LNCaP clone FGC (cell line): Measurements from ENCODE around the gene VAV2.
"Not testable (repeated sequence)": the region's sequence is repeated elsewhere in the genome, so short reads cannot be mapped to it uniquely, and the experiment has no call there.

Experiments
- DNase-seq: peaks from one replicate; pipeline ENCODE4 v3.0.0-alpha.2; 2011; ENCODE audit warnings: low read depth
- H3K4me3 ChIP-seq: 2 replicates; pipeline ENCODE4 v1.5.1; 2011; ENCODE audit warnings: mild to moderate bottlenecking, low read depth, low read length, control low read depth
- TF ChIP-seq, protein P1 (sequence below): IDR thresholded peaks from 2 replicates; pipeline ENCODE4 v1.5.1; 2012; ENCODE audit warnings: mild to moderate bottlenecking; ENCODE audit not compliant: control insufficient read depth, insufficient read depth; ENCODE audit errors: extremely low read depth

VAV2 gene

DNA sequence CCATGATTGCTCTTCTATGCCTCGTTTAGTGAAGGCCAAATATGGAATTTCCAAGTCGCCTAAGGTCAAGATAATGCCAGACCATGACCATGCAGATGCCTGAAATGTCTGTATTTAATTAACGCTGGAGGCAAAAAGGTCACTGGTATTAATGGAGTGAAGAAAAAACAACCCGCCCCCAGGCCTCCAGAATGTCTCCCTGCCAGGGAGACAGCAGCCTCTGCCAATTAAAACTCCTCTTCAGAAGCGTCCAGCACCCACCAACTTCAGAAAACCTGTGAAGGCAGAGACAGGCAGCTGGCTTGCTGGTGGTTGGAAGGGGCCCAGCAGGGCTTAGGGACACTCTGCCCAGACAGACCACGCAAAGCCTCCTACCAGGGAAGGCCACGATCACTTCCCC, 94.4 kb downstream of the VAV2 start:
- H3K4me3 ChIP-seq, result no peak overlapping the region
- DNase-seq, result no peak
- TF ChIP-seq, protein P1, sequence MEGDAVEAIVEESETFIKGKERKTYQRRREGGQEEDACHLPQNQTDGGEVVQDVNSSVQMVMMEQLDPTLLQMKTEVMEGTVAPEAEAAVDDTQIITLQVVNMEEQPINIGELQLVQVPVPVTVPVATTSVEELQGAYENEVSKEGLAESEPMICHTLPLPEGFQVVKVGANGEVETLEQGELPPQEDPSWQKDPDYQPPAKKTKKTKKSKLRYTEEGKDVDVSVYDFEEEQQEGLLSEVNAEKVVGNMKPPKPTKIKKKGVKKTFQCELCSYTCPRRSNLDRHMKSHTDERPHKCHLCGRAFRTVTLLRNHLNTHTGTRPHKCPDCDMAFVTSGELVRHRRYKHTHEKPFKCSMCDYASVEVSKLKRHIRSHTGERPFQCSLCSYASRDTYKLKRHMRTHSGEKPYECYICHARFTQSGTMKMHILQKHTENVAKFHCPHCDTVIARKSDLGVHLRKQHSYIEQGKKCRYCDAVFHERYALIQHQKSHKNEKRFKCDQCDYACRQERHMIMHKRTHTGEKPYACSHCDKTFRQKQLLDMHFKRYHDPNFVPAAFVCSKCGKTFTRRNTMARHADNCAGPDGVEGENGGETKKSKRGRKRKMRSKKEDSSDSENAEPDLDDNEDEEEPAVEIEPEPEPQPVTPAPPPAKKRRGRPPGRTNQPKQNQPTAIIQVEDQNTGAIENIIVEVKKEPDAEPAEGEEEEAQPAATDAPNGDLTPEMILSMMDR, result no peak

DNA sequence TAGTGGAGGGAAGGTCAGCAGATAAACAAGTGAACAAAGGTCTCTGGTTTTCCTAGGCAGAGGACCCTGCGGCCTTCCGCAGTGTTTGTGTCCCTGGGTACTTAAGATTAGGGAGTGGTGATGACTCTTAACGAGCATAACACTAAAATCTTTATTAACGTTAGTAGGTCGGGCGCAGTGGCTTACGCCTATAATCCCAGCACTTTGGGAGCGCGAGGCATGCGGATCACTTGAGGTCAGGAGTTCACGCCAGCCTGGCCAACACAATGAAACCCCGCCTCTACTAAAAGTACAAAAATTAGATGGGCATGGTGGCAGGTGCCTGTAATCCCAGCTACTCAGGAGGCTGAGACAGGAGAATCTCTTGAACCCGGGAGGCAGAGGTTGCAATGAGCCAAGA, 96.1 kb downstream of the VAV2 start:
- DNase-seq, H3K4me3 ChIP-seq: not testable (repeated sequence)

DNA sequence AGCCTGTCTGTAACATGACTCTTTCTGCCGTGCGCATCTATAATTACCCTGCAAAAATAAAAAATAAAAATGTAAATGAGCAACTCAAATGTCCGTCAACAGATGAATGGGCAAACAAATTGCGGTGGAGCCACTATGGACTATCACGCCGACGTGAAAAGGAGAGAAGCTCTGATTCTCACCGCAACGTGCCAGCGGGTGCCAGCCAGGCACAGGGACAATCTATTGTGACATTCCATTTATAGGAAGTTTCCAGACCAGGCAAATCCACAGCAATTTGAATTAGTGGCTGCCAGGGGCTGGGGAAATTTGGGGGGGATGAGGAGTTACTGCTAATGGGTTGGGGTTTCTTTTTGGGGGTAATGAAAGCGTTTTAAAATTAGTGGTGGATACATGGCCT, 96.8 kb downstream of the VAV2 start:
- no peak overlapping the region for H3K4me3 ChIP-seq
- no peak for DNase-seq
- TF ChIP-seq, protein P1, result no peak

DNA sequence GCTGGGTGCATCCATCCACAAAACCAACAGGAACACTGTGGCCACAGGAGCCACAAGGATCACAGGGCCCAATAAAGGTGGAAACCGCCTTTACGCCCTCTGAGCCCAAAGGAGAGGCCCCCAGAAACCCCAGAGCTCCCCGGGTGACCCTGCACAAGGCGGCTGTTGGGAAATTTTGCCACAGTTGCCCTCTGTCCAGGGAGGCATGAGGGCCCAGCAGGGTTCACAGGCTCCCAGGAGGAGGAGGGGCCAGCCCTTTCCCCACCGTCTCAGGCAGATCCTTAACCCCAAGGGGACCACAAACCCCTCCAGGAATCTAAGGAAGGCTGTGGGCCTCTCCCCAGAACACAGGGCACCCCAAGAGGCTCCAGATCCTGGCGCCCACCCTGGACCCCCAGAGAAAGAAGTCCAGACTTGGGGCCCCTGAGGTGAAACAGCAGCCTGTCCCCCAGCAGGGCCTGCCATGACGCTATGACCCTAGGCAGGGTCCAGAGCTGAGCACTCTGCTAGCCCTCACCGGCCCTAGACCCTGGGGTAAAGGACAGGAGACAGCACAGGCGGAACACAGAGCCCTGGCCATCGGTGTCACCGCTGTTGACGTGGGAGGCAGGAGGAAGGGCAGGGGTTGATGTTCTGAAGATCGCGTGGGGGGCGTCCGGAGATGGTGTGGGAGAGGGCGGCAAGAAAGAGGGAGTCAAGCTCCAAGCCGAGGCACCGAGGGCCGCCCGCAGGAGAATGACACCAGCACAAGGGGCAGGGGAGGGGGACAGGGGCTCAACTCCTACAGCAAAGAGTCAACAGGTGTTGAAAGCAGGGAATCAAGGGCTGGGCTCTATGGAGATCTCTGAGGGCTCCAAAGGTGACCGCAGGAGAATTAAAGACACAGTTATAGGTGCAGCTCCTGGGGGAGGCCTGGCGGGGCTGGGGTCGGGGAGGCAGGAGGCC, 97.5 kb downstream of the VAV2 start:
- no peak for DNase-seq
- TF ChIP-seq, protein P1, result no peak
- H3K4me3 ChIP-seq, result no peak overlapping the region

DNA sequence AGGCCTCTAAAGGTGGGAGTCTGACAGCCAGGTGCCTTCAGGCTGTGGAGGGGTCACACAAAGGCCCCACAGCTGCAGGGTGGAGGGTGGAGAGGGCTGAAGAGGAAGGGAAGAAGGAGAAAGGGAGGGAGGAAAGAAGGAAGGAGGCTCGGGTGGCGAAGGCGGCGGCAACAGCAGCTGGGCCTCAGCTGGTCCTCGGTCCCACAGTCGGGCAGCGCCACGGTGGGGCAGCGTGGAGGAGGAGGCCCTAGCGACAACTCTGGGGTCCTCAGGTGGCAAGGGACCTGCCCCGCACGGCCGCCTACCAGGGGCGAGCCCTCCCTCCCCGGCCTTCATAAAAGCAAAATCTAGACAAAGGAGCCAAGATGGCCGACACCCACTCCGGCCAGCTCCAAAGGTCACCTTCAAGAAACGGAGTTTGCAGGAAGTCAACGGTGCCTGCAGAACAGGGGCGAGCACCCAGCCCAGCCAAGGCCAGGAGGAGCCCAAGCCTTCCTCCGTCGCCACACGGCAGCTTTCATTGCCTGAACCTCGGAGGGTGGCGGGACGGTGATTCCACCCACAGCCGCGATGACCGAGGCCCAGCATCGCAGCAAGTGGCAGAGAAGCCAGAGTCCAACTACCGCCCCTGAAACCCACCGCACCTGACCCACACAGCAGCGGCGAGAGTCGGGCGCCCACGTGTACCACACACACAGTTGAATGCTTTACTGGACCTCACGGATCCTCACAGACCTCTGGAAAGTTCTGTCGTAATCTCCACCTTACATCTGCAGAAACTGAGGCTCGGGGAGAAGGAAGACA, 98.7 kb downstream of the VAV2 start:
- H3K4me3 ChIP-seq, result no peak overlapping the region
- no peak for DNase-seq
- TF ChIP-seq, protein P1, result no peak

DNA sequence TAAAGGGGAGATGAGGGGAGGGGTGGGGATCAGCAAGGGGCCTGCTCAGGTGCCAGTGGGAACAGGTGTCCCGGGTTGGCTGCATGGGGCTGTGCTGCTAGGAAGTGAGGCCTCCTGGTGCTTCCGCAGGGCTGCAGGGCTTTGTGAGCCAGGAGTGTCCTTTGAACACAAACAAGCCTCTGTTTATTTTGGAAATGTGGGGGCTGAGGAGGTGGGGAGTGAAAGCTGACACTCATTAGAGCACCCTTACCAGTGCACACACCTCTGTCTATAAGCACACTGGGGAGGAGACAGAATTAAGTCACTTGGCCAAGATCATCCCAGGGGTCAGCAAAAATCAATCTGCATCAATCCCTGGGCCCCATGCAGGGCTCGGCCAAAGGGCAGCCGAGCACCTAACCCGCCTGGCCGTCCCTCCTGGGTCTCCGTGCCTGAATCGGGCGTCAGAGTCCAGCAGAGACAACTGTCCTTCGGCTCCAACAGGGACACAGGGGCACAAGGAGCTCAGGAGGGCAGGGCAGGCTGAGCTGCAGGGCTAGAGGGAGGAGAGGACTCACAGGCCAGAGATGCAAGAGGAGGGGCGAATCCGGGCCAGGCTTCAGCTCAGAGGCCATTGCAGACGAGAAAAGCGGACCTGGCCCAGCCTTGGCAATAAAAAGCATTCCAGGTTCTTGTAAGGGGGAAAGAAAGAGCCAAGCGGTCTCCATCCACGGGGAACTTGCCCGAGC, 99.8 kb downstream of the VAV2 start:
- no peak overlapping the region for H3K4me3 ChIP-seq
- TF ChIP-seq, protein P1, result no peak
- DNase-seq, result peak; percentile 23

DNA sequence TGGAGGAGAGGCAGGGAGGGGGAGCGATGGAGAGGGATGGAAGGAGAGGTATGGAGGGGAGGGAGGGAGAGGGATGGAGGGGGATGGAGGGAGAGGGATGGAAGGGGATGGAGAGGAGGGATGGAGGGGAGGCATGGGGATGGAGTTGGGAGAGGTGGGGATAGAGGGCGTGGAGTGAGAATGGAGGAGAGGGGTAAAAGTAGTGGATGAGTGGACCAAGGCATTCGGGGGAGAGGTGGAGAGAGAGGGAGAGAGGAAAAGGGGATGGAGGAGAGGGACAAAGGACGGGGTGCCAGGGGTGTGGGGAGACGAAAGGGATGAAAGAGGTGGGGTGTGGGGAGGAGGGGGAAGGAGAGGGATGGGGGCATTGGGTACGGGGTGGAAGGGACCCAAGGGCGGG, 100.4 kb downstream of the VAV2 start:
- TF ChIP-seq, protein P1, result no peak
- no peak overlapping the region for H3K4me3 ChIP-seq
- DNase-seq, result no peak
